Nucleus accumbens (tissue), 56 donors: ENCODE results near the gene PHACTR4.
"Not testable (repeated sequence)": the region's sequence is repeated elsewhere in the genome, so short reads cannot be mapped to it uniquely, and the experiment has no call there.

Experiments used
- DNase-seq, 56 donors: peaks; one replicate each; lab custom pipeline; 2025; lab: John Stamatoyannopoulos, UW

PHACTR4 gene

GRCh38 chr1:28370239-28371009, 884 bp downstream of the PHACTR4 start:
- peak in 17 of 56 donors; percentile 8 to 43 (median 29) for DNase-seq

DNA sequence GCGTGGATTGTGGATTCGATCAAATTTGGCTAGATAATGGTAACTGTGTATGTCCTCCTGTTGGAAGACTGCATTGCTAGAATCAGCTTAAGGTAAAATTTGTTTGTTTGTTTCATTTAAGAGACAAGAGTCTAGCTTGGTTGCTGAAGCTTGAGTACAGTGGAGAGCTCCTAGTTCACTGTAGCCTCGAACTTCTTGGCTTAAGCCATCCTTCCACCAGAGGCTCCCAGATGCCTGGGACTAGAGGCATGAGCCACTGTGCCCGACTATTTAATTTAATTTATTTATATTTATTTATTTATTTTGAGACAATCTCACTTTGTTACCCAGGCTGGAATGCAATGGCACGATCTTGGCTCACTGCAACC, 1.5 kb downstream of the PHACTR4 start:
- no peak for DNase-seq

- not testable (repeated sequence) for DNase-seq
These were observed 3.9 kb downstream of the PHACTR4 start for GRCh38 chr1:28373450-28373849.

DNA sequence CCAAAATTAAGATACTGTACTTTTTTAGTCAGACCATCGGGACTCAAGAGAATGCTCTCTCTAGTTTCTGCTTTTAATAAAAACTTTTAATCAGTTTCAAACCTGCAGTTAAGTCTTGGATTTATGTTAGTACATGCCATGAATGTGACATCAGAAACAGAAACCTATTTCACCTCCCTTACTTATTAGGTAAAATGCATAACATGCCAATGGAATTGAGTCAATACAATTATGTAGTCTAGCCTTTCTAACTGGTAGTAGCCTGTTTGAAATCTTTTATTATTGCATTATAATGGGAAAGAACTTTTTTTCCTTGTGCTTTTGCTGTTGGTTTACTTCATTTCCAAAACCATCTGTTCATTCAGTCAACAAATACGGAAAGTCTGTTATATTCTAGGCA, 4.8 kb downstream of the PHACTR4 start:
- no peak for DNase-seq

- DNase-seq: not testable (repeated sequence)
These were observed 6.1 kb downstream of the PHACTR4 start for GRCh38 chr1:28375598-28375997.

GRCh38 chr1:28376195-28376594, 6.7 kb downstream of the PHACTR4 start:
- not testable (repeated sequence) for DNase-seq

DNA sequence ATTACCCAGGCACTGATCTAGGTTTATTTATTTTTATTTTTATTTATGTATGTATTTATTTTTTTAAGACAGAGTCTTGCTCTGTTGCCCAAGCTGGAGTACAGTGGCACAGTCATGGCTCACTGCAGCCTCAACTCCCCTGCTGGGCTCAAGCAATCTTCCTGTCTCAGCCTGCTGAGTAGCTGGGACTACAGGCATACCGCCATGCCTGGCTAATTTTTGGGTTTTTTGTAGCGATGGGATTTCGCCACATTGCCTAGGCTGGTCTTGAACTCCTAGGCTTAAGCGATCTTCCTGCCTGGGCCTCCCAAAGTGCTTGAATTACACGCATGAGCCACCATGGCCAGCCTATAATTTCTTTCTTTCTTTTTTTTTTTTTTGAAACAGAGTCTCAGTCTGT, 9.4 kb downstream of the PHACTR4 start:
- no peak for DNase-seq

GRCh38 chr1:28380394-28380793, 10.9 kb downstream of the PHACTR4 start:
- no peak for DNase-seq

GRCh38 chr1:28383785-28384184, 14.2 kb downstream of the PHACTR4 start:
- not testable (repeated sequence) for DNase-seq

GRCh38 chr1:28392027-28392652, 22.6 kb downstream of the PHACTR4 start:
- no peak for DNase-seq

- no peak for DNase-seq
These were observed 24.6 kb downstream of the PHACTR4 start for GRCh38 chr1:28394136-28394535.

GRCh38 chr1:28395181-28395580, 25.6 kb downstream of the PHACTR4 start:
- no peak for DNase-seq

GRCh38 chr1:28401760-28402159, 32.2 kb downstream of the PHACTR4 start:
- no peak for DNase-seq

- DNase-seq: no peak
These were observed 39.5 kb downstream of the PHACTR4 start for GRCh38 chr1:28409090-28409489.

GRCh38 chr1:28411656-28412055, 42.1 kb downstream of the PHACTR4 start:
- no peak for DNase-seq

DNA sequence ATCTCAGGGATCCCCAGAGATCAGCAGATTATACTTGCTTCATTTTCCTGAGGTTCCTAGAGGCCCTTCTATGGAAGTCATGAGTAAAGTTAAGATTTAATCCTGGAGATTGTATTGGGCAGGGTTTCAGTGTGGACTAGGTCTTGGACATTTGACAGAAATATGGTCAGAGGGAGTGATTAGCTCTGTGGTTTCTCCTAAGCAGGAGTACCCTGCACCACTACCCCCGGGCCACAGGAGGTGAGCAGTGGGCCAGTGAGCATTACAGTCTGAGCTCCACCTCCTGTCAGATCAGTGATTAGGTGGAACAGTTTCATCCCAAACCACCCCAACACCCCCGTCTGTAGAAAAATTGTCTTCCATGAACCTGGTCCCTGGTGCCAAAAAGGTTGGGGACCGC, 43.2 kb downstream of the PHACTR4 start:
- DNase-seq: no peak

DNA sequence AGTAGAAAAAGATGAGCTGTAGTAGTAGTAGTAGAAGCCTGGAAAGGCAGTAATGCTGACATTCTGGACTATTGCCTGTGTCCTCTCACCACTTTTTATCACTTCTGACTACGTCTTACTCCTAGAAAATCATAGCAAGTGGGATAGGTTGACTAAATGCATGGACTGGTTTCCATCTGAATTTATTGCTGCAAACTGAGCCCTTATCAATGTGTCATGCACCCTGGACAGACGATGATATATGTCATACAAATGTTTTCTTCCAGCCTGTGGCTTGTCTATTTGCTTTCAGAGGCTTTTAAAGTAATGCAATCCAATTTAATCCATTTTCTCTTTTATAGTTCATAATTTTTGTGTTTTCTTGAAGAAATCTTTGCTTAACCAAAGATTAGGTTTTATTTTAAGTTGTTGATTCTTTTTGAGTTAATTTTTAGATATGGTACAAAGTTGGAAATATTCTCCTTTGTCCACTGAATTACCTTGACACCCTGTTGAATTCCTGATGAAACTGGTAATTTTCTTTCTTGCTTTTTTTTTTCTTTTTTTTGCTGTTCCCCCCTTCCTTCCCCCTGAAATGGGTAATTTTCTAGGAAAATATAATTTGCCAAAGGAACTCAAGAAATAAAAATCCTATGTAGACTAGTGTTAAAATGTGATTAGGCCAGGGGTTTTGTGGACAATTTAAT, 47.1 kb downstream of the PHACTR4 start:
- DNase-seq: no peak

DNA sequence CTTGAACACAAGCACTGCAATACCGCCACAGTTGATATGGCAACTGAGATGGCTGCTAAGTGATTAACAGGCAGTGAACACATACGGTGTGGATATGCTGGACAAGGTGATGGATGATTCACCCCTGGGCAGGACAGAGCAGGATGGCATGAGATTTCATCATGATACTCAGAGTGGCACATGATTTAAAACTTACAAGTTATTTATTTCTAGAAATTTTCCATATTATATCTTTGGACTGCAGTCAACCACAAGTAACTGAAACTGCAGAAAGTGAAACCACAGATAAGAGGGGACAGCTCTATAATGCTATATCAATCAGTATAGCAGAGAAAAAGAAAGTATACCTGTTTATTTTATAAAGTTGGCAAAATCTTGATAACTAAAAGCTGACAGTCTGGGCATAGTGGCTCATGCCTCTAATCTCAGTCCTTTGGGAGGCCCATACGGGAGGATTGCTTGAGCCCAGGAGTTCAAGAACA, 47.9 kb downstream of the PHACTR4 start:
- DNase-seq: no peak

DNA sequence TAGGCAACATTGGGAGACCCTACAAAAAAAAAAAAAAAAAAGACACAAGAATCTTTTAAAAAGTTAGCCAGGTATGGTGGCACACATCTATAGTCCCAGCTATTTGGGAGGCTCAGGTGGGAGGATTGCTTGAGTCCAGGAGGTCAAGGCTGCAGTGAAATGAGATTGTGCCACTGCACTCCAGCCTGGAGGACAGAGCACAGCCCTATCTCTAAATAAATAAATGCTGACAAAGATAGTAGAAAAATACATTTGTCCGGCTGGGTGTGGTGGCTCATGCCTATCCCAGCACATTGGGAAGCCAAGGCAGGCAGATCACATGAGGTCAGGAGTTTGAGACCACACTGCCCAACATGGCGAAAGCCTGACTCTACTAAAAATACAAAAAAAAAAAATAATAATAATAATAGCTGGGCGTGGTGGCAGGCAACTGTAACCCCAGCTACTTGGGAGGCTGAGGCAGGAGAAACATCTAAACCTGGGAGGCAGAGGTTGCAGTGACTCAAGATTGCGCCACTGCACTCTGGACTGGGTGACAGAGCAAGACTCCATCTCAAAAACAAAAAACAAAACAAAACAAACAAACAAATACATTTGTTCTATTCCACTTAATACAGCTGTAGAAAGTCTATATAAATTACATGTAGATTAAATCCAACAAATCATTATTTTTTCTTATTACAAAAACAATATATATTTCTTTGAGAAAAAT, 48.5 kb downstream of the PHACTR4 start:
- no peak for DNase-seq

- DNase-seq: no peak
These were observed 52.2 kb downstream of the PHACTR4 start for GRCh38 chr1:28421744-28422143.

DNA sequence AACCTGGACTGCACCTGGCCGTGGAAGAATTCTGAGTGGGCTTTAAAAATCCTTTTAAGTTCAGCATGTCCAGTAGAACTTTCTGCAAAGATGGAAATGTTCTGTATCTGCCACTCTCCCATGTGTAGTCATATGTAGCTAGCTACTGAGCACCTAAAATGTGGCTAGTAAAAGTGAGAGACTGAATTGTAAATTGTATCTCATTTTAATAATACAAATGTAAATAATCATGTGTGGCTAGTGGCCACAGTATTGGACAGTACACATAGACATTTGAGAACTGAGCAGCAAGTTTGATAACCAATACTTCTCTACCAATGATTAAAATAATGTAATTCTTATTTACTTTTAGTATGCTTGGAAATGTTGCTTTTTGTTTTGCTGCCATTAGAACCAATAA, 57.3 kb downstream of the PHACTR4 start:
- DNase-seq: no peak
